A549 treated with CpdA at 1 μM for 4 hours (cell line): ENCODE results near the gene SCGB1C1. TPM values are rescaled to one million over a fixed set of nuclear protein-coding genes. Genes with fewer than 3 reads are reported as not detected.

Source experiments
- total RNA-seq: library from RNA; stranded (reverse); fragments of 200-300 nt; extraction: Qiagen RNA extraction; gene quantifications from 5 replicates; pipeline ENCODE4 v1.2.3, GENCODE V29; 2022; ENCODE audit warnings: low read depth

SCGB1C1 gene
- total RNA-seq = not detected in 5 replicates

DNA sequence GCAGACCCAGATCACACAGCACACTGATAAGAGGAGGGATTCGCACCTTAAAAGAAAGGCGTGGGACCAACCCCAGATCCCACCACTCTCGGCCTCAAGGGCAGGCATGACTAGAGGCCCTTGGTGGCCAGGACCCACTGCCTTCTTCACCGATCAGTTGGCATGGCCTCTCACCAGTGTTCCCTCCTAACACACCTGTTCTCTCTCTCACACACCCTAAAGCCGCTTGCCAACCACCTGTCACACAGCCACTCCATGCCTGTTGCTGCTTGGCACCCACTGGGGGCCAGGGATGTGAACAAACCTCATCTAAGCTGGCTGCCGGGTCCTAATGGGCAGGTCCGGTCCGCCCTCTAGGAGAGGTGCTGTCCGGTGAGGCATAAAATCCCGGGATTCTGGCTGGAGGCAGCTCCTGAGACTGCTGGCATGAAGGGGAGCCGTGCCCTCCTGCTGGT, at the start of gene SCGB1C1:
SCGB1C1 (plus strand) TSS at position 405 of the 455 bp plus-strand sequence; CDS start at position 427, 22 bp downstream.

GRCh38 chr11:207208-207862, 14.5 kb downstream of the SCGB1C1 start, which contains the start of the genes BET1L and RIC8A:
Gene BET1L, minus strand, starts transcription at chr11:207399. Its CDS starts 78 bp downstream, at chr11:207321.
Gene RIC8A, plus strand, starts transcription at chr11:207708. Its CDS starts 1,147 bp downstream, at chr11:208855.

GRCh38 chr11:235997-236773, 43.3 kb downstream of the SCGB1C1 start, which contains the start of gene SIRT3:
Gene SIRT3, minus strand, starts transcription at chr11:236342. Its CDS starts 14 bp downstream, at chr11:236328.

GRCh38 chr11:236774-237767, 44.2 kb downstream of the SCGB1C1 start, which contains the start of gene PSMD13:
Gene PSMD13, plus strand, starts transcription at chr11:236976. Its CDS starts 74 bp downstream, at chr11:237050.

Other genes with a start within 250 kb of the SCGB1C1 start
- 42.6 to 47.9 TPM (median 47.6 TPM) in 5 replicates for gene BET1L, start 14.3 kb downstream of the SCGB1C1 start, total RNA-seq
- gene RIC8A, start 14.6 kb downstream of the SCGB1C1 start, total RNA-seq = 100 to 124 TPM (median 116 TPM) in 5 replicates
- 17.0 to 20.0 TPM (median 19.5 TPM) in 5 replicates for gene SIRT3, start 43.3 kb downstream of the SCGB1C1 start, total RNA-seq
- gene PSMD13, start 43.9 kb downstream of the SCGB1C1 start, total RNA-seq = 163 to 204 TPM (median 177 TPM) in 5 replicates
- not detected in 5 replicates for gene NLRP6, start 85.3 kb downstream of the SCGB1C1 start, total RNA-seq
- 8.3 to 14.0 TPM (median 9.9 TPM) in 5 replicates for gene PGGHG, start 96.0 kb downstream of the SCGB1C1 start, total RNA-seq
- gene IFITM5, start 106.4 kb downstream of the SCGB1C1 start, total RNA-seq = 0.08 TPM in 1 of 5 replicates, not detected in the others
- 55.4 to 67.4 TPM (median 60.2 TPM) in 5 replicates for gene IFITM2, start 114.7 kb downstream of the SCGB1C1 start, total RNA-seq
- gene IFITM1, start 121.0 kb downstream of the SCGB1C1 start, total RNA-seq = 0.24 to 0.82 TPM (median 0.49 TPM) in 4 of 5 replicates, not detected in the other
- 20.3 to 33.4 TPM (median 29.1 TPM) in 5 replicates for gene IFITM3, start 127.8 kb downstream of the SCGB1C1 start, total RNA-seq
- gene B4GALNT4, start 176.4 kb downstream of the SCGB1C1 start, total RNA-seq = 9.3 to 23.3 TPM (median 15.1 TPM) in 5 replicates
- 31.0 to 40.9 TPM (median 35.4 TPM) in 5 replicates for gene PKP3, start 201.1 kb downstream of the SCGB1C1 start, total RNA-seq
- 58.8 to 99.8 TPM (median 88.2 TPM) in 5 replicates for gene SIGIRR, start 221.9 kb downstream of the SCGB1C1 start, total RNA-seq
- 0.51 to 1.2 TPM (median 0.77 TPM) in 5 replicates for gene ANO9, start 248.9 kb downstream of the SCGB1C1 start, total RNA-seq